GM13976 (cell line): ENCODE measurements around the gene METTL23.

Experiments used
- DNase-seq: peaks from one replicate; pipeline ENCODE4 v3.0.0; 2012; ENCODE audit warnings: low spot score
- in situ Hi-C: fragments of 300-500 bp; cut with MboI; formaldehyde crosslinking; loops from one replicate; pipeline ENCODE4 v1.12.0; 2022; ENCODE audit warnings: low sequenced_read_pairs, mixed read lengths, inconsistent platforms; ENCODE audit not compliant: unreplicated experiment
- TF ChIP-seq, protein P1 (sequence below): IDR thresholded peaks from 2 replicates; pipeline ENCODE4 v1.5.1; 2012; ENCODE audit warnings: borderline replicate concordance, mild to moderate bottlenecking; ENCODE audit not compliant: insufficient read depth; ENCODE audit errors: extremely low read depth, missing control alignments, control extremely low read depth

The METTL23 gene

DNA sequence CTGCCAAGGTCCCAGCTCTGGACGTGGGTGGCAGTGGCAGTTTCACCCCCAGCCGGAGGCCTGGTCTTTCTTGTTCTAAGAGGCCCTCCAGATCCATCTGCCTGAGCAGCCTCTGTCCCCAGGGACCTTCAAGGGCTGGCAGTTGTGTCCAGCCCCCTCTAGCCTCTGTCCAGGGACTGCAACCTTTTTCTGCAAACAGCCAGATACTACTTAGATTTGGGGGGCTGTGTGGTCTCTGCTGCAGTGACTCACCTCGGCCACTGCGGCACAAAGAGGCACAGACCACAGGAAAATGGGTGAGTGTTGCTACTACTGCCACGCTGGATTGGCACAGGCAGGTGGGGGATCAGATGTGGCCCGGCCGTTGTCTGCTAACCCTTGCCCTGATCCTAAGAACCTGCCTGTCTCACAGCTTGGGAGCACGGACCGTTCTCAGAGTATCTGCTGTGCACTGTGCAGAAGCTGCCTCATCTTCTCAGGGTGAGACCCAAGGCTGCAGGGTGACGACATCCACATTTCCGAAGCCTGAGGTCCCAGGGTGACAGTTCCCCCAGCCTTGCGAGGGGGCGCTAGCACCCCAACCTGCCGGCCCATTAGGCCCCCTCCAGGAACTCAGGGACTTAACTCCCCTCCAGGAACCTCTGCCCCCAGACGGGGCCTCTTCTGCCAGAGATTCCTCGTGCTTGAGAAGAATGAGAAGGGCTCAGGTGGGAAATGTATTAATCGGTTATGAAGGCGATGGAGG, 43.5 kb upstream of the METTL23 start:
- DNase-seq: no peak
- TF ChIP-seq, protein P1, sequence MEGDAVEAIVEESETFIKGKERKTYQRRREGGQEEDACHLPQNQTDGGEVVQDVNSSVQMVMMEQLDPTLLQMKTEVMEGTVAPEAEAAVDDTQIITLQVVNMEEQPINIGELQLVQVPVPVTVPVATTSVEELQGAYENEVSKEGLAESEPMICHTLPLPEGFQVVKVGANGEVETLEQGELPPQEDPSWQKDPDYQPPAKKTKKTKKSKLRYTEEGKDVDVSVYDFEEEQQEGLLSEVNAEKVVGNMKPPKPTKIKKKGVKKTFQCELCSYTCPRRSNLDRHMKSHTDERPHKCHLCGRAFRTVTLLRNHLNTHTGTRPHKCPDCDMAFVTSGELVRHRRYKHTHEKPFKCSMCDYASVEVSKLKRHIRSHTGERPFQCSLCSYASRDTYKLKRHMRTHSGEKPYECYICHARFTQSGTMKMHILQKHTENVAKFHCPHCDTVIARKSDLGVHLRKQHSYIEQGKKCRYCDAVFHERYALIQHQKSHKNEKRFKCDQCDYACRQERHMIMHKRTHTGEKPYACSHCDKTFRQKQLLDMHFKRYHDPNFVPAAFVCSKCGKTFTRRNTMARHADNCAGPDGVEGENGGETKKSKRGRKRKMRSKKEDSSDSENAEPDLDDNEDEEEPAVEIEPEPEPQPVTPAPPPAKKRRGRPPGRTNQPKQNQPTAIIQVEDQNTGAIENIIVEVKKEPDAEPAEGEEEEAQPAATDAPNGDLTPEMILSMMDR: no peak
- in situ Hi-C loops: no loop called here

DNA sequence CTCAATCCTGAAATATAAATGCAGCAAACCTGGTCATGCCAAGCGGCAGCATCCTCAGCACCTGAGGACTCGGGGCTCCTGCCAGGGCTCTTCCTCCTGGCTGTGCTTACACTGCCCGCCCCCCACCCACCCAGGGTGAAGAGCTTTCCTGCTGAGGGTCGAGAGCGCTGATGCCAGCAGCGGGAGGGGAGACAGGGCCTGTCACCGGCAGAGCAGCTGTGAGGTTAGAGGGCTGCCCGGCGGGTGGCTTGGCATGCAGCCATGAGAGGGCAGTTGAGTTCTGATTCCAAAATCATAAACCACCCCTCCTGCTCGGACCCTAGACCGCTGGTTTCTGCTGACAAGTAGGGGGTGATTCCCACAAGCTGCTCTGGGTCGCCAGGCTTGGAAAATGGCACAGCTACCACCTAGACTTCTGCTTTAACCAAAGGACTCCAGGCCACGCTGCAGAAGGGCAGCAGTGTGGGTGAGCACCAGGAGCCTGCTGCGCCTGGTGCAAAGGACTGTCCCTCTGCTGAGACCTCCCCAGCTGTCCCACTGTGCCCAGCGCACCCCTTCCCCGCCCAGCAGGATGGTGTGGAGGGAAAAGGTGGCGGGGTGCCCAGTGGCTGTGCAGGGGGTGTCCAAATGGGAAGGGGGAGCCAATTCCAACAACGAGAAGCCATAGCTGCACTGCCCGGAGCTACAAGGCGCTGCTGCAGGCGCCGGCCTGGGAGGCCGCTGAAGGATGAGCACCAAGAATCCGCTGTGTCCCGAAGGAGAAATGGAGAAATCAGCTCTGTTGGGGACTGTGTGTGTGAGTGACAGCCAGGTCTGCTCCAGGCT, 42.5 kb upstream of the METTL23 start:
- no peak for DNase-seq
- TF ChIP-seq, protein P1: no peak
- in situ Hi-C loops: no loop called here

DNA sequence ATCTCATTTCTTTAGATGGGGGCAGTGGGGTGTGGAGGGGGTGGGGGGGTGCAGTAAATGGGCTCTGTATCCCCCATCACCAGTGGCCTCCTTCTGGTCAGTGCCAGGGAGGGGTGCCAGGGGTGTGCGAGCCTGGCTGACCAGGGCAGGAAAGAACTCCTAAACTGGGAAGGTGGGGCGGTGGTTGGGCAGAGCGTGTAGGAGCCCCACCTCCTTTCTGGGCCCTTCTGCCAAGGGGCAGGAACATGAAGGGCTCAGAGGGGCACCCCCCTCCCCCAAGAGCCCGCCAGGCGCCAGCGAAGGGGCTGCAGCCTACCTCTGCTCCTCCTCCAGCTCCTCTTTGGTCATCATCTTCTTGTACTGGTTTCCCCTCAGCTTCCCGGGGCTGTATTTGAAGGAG, 41.9 kb upstream of the METTL23 start:
- TF ChIP-seq, protein P1: no peak
- no peak for DNase-seq
- in situ Hi-C loops: no loop called here

DNA sequence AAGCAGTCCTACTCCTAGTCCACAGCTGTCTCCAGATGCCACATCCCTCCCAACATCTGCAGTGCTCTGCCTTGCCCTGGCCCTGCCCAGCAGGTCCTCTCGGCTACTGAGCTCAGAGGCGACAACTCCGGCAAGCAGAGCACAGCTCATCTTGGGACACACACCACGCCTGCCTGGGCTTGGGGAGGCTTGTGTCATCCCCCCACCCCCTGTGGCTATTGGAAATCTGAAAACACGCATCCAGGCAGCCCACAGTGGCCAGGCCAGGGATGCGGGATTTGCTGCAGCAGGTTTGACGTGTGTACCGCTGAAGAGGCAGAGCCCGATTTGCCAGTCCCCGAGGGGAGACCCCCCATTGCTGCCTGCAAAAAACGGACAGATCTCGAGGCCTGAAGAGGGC, 41.3 kb upstream of the METTL23 start:
- TF ChIP-seq, protein P1: no peak
- peak; percentile 16 for DNase-seq
- in situ Hi-C loops: no loop called here

DNA sequence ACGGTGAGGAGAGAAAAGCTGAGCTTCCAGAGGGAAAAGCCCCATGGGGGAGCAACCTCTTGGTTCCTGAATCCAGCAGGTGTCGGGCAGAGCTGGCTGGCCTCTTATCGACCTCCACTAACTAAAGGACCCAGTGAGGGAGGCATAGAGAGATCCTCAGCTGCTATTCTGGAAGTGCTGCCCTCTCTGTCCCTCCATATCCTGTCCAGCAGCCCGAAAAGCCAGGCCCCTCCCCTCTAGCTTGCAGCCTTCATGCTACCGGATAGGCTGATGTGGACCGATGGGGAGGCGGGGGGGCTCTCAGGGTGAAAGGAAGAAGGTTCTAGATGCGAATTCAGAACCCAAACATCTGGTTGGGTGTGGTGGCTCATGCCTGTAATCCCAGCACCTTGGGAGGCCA, 40.8 kb upstream of the METTL23 start:
- no peak for DNase-seq
- in situ Hi-C loops: no loop called here
- TF ChIP-seq, protein P1: no peak

DNA sequence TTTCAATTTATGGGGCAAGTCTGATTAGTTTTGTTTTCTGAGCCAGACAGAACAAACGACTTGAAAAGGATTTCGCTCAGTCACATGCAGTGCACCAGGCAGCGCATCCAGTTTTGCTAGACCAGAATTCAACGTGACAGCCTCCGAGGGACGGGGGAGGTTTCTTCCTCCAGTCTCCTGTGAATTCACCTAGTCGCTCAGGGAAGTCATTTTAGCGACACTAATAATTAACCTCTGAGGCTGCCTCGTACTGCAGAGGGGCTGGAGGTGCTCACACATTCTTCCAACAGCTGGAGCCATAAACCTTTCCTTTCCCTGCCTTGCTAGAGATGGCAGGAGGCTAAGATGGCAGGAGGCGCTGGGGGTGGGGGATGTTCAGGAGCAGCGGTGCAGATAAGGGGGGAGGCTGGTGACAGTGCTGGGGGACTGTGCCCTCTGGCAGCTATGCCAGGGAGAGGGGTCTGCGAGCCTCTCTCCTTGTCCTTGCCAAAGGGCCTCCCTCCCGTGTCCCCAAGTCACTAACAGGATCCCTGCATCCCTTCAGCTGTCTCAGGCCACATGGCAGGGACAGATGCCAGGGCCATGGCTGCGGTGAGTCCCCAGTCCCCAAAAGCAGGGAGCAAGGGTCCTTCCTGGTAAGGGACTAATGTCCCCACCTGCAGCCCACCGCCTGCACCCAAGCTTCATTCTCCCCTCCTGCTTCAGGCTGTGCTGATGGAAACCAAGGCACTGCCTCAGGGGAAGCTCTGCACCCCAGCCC, 39.9 kb upstream of the METTL23 start:
- TF ChIP-seq, protein P1: no peak
- in situ Hi-C loops: no loop called here
- no peak for DNase-seq
